ENCODE measurements around the gene ETV6.

ETV6 gene

DNA sequence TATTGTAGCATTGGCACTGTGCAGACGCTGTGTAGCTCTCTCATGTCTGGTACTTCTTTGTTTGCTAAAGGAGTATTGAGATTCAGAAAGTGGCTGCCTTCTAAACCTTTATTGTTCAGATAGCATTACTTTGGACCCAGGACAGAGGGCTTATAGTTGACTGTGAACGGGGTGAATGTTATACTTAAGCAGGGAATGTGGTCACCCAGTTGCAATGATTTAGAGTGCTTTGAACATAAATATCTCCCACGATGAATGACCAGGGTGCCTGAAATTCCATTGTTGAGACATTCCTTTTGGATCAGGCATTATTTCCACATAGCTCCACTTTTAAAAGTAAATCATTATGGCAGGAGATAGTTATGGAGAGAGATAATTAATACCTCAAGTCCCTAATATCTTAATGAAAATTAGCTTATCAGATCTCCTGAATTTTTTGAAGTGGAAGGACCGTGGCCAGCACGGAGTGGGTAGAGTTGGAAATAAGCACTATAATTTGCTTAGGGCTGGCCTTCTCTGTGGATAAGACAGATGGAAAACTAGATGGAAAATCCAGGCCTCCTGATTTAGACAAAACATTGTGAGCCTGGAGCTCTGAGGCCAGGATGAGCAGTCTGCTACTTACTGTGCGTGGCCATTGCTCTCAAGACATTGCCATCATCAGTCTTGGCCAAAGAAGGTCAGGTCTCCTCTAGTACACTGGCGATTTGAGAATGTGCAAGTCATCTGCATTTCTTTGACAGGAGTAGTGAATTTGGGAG is 114.5 kb downstream of the ETV6 start:
- DNase-seq: no peak

DNA sequence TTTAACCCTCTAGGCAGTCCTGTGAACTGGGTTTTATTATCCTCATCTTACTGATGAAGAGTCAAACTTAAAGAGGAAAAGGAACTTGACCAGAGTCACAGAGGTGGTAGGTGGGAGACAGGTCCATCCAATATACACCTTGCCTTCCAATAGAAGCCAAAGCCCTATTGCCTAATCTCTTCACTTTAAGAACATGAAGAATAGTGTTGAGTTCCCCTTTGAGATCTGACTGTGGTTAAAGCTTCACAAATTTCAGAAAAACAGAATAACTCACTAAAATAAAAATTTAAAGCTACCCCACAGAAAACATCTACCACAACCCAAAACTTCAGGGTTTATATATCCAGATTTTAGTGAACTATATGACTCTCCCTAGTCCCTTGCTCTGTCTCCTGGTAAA is 115.4 kb downstream of the ETV6 start:
- DNase-seq: no peak

DNA sequence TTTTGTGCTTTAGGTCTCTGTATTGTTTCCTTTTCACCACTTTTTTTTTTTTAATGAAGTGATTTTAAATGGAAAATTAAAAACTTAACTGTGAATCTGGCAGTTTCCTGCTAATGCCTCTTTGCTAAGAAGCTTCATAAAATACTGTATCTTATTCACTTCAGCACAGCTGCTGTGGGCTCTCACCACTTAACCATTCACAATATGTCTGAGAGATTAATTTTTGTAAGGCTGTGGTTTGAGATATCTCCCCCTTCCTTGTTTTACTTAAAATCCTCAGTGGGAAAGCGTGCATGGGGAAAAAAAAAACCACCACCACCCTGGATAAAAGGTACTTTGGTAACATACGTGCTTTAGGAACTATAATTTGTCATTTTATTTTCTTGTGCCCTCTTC is 115.9 kb downstream of the ETV6 start:
- no peak for DNase-seq

DNA sequence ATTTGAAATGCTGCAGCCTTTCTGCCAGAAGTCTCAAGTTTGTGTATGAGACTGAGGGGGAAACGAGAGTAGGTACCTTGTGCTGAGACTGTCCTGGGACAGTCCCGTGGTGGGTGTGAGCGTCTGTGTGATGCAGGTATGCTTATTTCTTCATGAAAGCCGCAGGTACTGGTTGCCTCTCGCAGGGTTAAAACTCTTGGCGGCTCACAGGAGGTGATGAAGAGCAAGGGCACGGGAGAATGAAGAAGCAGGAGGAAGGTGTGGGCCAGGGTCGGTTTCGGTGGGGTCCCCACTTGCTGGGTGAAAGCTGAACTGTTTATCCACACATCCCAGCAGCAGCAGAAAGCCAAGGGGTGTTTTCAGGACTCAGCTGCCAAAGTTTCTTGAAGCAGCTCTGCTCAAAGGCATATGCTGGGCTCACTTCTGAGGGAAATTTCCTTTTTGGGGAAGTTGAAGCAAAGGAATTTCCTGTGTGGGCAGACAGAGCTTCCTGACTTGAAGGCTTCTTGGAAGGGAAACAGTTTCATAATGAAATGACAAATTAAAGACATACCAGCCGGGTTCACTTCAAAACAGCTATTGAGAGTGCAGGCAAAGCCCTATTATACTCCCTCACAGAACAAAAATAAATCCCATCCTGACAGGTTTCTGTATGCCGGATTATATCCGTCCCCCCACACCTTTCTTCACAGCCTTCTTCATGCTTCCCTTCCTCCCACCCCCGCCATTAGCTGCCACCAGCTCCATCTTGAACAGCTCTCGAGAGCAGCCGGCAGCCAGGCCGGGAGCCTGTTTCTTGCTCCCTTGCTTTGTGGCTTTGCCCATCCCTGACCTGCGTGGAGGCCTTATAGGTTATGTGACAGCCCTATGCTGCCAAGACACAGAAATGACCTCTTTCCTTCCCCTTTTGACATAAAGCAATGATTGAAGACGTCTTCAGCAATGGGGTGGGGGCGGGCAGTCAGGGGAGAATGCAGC is 116.6 kb downstream of the ETV6 start:
- DNase-seq: no peak

DNA sequence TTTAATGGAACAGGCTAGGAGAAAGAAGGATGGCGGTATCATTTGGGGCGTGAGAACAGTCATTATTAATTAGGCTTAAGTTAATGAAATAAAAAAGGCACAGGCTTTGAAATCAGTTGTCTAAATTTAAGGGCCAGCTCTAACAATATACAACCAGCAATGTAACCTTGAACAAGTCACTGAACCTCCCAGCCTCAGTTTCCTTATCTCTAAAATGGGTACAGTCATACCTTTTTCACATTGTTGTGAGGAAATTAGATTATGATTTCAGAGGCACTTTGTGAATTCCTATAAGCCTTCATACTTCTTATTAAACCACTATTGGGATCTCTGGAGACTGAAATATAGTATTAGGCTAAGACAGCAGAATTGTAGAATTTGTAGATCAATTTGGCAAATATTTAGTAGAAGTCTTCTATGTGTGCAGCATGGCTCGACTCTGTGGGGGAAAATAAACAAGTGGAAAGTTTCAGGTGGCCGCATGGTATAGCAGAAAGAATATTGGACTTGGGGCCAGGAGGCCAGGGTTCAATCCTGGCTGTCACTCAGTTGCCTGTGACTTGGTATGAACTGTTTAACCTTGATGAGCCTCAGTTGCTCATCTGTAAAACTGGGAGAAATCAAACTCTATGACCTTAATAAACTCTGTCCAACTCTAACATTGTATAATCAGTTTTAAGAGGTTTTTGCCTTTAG is 117.7 kb downstream of the ETV6 start:
- no peak for DNase-seq

DNA sequence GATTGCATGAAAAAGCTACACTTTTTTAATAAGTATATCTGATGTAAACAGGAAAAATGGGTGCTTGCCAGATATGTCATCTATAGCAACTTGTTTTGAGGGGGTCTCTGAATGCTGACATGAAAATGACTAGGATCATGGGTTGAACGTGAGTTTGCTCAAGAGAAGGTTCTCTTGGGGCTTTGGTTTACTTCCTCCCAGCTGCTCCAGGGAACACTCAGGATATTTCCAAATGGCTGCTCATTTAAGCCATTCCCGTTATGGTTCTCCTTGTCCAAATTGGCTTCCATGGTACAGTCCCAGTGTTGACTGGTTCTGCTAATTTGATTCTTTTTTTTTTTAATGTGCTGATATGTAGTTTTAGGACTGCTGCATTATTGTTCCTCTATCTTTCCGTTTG is 118.3 kb downstream of the ETV6 start:
- DNase-seq: no peak

DNA sequence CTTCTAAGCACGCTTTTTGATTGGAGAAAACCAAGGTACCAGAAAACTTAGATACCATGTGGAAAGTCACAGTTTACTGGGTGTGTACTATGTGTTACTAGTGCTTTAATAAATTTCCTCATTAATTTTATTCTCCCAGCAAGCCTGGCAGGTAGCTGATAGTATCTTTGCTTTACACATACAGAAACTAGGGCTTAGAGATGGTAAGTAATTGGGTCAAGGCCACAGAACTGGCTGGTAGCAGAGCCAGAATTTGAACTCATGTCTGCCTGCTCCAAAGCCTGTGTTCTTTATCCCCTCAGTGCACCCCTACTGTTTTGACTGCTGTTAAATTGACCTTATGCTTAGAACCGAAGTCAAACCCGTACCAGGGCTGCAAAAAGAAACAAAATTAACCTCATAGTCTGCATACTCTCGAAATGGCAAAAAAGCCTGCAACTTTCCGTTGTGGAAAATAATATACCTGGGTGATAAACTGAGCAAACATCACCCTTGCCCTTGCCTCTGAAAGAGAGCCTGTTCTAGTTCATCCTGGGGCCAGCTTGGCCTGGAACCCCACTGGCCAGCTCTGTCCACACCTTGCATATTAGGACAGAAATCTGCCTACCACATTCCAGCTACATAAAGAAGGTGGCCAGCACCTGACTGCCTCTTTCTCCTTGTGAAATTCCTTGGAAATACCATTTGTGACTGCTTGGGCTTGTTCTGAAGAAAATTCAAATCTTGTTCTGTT is 118.9 kb downstream of the ETV6 start:
- DNase-seq: no peak

DNA sequence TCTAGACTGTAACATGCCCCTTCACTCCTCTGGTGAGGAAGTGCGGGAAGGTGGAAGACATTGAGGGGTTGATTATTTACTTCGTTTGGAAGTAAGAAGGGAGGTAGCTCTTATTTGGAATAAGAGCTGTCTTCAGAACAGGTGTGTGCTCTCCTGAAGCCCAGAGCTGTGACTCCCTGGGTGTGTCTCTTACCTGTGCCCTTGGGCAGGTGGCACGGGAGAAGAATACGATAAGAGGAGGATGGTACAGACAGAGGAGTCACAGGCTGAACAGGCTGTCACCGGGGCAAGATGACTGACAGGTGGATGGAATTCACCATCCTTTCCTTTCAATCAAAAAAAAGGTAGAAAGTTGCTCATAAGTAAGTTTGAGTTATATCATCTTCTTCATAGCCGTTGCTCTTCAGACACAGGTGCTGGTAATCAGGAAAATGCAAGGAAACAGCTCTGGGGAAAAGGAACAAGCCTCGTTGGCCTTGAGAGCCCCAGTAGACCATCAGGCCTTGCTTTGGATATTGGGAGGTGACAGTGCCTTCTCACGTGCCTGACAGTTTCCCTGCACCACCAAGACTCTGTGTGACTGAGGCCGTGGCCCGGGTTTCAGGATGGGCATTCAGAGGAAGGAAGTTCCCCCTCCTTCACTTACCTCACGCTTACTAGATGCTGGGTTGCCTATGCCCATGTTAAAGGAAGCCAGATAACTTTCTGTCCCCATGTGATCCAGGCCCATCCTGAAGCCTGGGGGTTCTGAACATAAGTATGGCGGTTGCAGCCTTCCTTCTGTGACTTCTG is 120.4 kb downstream of the ETV6 start:
- no peak for DNase-seq

DNA sequence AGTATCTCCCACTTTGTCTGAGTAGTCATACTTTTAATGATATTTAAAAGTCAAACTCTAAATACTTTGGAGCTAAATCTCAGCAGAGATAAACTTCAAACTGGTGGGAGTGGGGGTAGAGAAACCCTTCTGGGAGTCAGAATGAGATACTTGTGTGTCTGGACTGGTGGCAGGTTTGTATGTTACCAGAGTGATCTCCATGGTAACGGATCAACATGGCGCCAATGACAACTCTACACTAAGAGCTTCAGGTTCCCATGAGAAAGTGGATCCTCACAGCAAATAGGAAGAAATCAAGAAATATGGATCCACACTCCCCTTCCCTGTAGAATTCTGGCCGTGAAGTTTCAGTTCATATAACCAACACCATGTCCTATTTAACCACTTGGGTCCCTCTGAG is 121.9 kb downstream of the ETV6 start:
- no peak for DNase-seq

DNA sequence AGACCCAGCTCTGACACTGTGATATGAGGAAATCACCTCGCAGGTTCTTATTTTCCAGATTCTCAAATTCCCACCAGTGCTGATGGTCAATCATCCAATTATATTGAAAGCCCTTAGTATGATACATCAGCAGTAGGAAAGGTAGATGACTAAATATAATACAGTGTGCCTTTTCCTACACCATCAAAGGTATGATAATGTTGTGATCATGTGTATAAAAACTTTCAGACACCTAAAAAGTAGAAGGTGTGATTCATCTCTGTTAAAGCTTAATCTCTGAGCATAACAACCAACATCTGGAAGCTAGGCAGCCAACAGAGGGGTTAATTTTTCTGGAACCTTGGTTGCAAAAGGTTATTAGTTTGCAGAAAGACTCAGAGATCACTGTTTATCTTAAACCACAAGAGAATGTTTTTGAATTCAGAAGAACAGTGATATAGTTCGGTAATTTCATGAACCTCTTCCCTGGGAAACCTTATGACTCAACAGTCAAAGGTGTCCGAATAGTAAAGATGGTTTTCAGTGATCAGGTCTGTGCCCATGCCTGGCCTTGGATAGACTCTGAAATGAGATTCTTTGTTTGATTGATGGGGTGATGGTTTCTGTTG is 122.5 kb downstream of the ETV6 start:
- DNase-seq: no peak

DNA sequence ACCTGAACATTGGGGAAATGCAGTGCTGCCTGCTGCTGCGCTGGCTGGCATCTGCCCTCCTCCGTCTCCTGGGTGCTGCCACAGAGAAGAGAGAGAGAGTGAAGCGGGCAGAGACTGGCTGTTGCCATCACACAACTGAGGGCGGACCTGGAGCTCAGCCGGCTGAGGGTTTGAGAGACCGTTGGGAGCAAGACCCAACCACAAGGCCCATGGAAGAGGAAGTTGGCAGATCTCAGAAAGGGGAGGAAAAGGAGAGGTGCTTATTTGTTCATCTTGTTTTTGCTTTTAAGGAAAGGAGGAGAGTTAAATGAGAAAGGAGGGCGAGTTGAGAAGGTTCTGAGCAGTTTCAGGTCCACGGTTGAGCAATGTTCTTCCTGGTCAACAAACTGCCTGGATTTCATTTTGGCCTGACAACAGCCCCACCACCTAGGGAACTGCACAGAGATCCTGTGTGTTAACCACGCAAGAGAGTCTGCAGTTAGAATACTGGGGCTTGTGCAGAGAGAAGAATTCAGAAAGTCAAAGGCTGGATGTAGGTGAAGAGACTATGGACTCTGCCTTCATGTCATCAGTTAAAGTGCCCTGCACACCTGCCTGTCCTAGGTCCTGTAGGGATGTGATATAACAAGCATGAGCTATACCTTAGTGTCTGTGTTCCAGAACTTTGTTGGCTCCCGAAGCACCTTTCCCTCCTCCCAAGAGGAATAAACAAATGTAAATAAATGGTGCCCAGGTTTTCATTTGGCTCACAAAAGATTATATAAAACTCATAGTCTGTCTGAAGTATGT is 124.6 kb downstream of the ETV6 start:
- DNase-seq: no peak

DNA sequence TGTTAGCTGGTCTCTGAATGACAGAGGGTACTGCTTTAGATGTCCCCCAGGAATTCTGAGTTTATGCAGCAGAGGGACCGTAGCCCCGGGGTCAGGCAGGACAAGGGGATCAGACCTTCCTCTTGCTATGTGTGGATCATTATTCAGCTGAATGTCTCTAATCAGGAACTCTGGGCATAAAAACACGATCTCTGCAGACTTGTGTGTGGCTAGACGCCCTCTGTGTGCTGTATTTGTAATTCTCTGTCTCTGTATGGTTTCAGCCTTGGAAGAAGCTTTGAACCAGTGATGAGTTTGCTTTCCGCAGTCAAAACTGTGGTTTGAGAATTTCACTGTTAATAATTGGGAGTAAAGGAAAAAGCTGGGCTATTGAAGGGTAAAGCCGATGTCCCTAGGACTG is 125.3 kb downstream of the ETV6 start:
- no peak for DNase-seq

DNA sequence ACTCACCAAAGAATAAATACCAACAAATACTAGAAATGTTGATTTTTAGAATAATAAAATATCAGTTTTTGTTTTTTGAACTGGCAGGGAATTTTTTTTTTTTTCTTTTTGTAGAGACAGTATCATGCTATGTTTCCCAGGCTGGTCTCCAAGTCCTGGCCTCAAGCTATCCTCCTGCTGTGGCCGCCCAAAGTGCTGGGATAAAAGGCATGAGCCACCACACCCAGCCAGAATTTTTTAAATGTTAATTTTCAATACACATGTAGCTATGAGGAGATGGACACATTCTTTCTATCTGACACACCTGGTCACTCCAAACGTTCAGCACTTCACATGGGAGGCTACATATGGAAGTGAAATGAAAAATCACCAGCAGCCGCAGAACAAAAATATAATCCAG is 126.8 kb downstream of the ETV6 start:
- DNase-seq: no peak

DNA sequence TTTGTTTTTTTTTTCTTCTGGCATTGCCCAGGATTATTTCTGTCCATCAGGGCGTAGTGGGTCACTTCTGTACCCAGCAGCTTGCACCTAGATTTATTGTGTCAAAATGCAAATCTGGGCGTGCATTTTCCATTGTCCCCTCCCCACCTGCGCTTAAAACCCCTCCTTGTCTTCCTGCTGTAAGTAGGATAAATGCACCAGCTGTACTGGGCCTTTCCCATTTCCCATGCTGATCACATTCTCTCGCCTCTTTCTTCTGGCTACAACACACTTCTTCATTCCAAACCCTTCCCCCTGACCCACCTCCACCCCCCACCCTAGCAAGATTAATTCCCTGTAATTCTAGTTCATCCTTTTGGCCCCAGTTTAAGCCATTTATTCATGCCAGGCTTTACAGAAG is 128.0 kb downstream of the ETV6 start:
- no peak for DNase-seq

DNA sequence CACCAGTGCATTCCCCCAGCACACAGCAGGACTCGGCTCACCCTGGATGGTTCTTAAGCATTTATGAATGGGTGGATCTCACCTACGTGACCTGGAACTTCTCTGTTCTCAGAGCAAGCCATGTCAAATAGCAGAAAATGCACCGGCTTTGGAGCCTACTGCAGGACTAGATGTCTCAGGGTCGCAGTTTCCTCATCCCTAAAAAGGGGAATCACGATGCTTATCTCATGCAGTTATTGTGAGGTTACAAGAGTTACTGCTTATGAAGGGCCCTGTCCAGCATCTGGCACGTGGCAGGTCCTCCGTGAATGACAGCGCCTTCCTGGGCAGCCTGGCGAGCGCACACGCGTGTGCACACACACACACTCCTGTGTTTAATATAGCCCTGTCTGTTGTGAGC is 128.5 kb downstream of the ETV6 start:
- DNase-seq: no peak

DNA sequence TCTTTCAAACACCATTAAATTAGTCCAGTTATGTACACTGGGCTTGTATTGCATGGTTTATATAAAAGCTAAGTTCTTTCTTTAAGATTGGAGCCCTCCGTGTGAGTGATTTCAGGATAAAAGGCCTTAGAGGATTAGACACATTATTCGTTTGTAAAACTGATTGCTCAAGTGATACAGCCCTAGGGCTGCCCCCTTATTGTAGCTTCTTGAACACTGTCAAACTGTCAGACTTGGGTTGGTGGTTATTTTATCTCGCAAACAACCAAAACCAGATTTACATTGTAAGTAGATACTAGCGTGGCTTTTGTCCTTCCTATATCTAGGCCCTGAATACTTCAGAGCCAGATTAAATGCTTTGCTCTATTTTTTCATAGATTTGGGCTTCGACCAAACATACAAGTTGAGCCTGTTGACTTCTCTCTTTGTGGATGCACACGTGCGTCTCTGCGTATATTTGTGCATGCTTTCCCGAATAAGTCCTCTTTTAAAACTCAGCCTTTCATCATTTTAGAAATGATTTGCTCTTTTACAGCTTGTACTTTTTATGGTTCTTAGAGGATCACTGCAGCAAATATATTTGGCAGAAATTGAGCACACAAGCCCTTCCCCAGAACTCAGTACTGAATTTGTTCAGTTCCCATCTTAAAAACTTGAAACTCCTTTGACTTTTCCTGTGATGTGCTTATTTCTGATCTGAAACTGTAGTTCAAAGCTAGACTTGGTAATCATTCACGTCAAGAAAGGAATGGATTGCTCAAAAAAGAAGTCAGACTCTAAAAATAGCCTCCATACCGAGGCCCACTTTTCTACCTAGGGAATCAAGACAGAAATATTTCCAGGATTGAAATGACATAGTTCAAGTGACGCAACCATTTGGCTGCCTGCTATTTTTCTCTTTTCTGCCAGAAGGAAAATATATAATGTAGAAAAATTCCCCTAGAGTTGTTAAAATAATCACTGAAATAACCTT is 129.5 kb downstream of the ETV6 start:
- DNase-seq: no peak

DNA sequence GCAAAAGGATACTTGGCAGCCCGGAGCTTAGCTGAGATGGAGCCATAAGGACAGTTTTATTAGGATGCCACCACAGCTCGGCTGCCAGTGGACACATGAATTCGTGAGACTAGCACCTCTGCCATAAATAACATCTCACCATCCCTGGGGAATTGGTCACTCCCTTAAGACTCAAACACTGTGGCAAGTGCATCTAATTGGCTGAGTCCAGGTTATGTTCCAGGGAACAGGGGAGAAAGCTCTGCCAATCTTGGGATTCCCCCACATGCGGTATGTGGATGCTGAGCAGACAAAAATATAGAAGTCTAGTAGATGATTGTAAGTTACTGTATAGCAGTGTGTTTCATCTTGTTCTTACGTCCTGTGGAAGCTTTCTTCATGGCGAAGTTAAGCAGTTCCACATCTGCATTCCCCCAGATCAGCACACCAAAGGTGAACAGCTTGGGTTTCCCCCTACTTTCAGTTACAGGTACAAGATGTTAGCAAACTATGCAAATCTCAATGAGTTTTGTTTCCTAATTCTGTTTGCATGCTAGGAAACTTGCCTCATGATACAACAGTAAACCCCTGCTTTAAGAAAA is 131.1 kb downstream of the ETV6 start:
- no peak for DNase-seq

DNA sequence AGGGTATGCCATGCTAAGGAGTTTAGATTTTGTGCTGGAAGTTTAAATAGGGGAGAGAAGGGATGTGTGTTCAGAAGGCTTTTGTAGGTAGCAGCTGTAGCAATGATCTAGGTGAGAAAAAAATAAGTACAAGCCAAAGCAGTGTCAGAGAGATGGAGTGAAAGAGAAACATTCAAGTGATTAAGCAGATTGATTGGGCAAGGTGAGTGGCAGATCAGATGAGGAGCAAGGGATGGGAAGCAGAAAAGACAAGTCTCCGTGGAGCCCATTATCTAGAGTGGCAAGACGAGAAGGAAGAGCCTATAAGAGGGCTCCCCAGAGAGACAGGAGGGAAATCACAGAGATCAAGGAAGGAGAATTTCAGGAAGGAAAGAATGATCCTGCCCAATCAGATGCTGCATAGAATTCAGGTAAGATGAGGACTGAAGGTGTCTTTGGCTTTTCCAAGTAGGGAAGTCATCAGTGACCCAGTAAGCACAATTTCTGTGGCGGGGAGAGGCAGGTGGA is 133.5 kb downstream of the ETV6 start:
- DNase-seq: no peak

DNA sequence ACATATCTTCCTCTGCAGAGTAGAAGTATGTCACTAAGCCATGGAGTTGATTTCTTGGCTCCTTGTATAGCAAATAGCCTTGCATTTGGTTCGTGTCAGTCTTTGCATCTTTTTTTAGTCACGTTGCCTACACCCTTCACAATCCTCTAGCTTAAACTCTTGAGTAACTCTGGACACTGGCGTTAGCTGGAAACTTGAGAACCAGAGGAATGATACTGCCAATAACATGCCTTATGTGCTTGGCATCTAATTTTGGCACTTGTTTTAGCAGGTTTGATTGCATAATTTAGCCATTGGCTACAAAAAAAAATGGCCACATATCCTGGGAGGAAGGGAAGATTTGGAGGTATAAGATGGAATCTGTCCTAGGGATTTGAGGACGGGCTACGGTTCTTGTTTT is 136.2 kb downstream of the ETV6 start:
- DNase-seq: no peak
